Endodermal cell (in vitro differentiated cells): ENCODE measurements around the gene DCAKD. TPM values are rescaled to one million over a fixed set of nuclear protein-coding genes. Genes with fewer than 3 reads are reported as not detected.

ENCODE experiments used
- DNase-seq: peaks from one replicate; pipeline ENCODE4 v3.0.0-alpha.2; 2017
- H3K27ac ChIP-seq: 2 replicates; pipeline ENCODE4 v1.5.1; 2013; ENCODE audit warnings: mild to moderate bottlenecking, low read depth, low read length, moderate library complexity
- H3K27me3 ChIP-seq: 2 replicates; pipeline ENCODE4 v1.6.1; 2013; ENCODE audit warnings: mild to moderate bottlenecking, low read length, moderate library complexity; ENCODE audit not compliant: insufficient read depth, control insufficient read depth, poor library complexity, severe bottlenecking
- H3K36me3 ChIP-seq: 2 replicates; pipeline ENCODE4 v1.7.0; 2013; ENCODE audit warnings: mild to moderate bottlenecking, low read length, moderate library complexity; ENCODE audit not compliant: control insufficient read depth, insufficient read depth
- H3K4me1 ChIP-seq: one replicate; pipeline ENCODE4 v1.7.0; 2013; ENCODE audit warnings: low read length; ENCODE audit not compliant: control insufficient read depth, insufficient read depth
- H3K4me3 ChIP-seq: 2 replicates; pipeline ENCODE4 v1.5.1; 2013; ENCODE audit warnings: mild to moderate bottlenecking, low read length, moderate library complexity
- H3K9ac ChIP-seq: 2 replicates; pipeline ENCODE4 v1.6.1; 2013; ENCODE audit warnings: mild to moderate bottlenecking, low read length, moderate library complexity; ENCODE audit not compliant: poor library complexity, severe bottlenecking; ENCODE audit errors: extremely low read depth
- H3K9me3 ChIP-seq: 2 replicates; pipeline ENCODE4 v1.6.1; 2013; ENCODE audit warnings: mild to moderate bottlenecking, low read length, moderate library complexity; ENCODE audit not compliant: control insufficient read depth
- H3K27ac Mint-ChIP-seq: 2 replicates; pipeline ENCODE4 v1.8.0; 2020; ENCODE audit warnings: mixed read lengths
- H3K27me3 Mint-ChIP-seq: 2 replicates; pipeline ENCODE4 v1.8.0; 2021; ENCODE audit warnings: mild to moderate bottlenecking, mixed read lengths; ENCODE audit not compliant: insufficient read depth
- H3K36me3 Mint-ChIP-seq: 2 replicates; pipeline ENCODE4 v1.8.0; 2020; ENCODE audit warnings: low read depth, mixed read lengths
- H3K4me1 Mint-ChIP-seq: 2 replicates; pipeline ENCODE4 v1.8.0; 2020; ENCODE audit warnings: mixed read lengths
- H3K4me3 Mint-ChIP-seq: 2 replicates; pipeline ENCODE4 v1.8.0; 2020; ENCODE audit warnings: mild to moderate bottlenecking, moderate library complexity, mixed read lengths
- H3K9me3 Mint-ChIP-seq: 2 replicates; pipeline ENCODE4 v1.8.0; 2020; ENCODE audit warnings: mild to moderate bottlenecking, mixed read lengths
- CTCF ChIP-seq: fragments of 200-600 bp; sonication (generic); conservative IDR thresholded peaks from 2 replicates; pipeline ENCODE4 v1.5.0; 2021; ENCODE audit warnings: antibody characterized with exemption, mild to moderate bottlenecking
- WGBS, 2 experiments: methylation state at CpG; one replicate each; pipeline versions ENCODE4 v1.1.5 to v1.1.7; 2013; ENCODE audit warnings: missing lambda C conversion rate in 2 of 2, mixed read lengths in 1 of 2; ENCODE audit not compliant: insufficient coverage in 1 of 2, insufficient read length in 1 of 2; 5-methylcytosine and 5-hydroxymethylcytosine counted together
- total RNA-seq, 2 donors: library from RNA; stranded (reverse); fragmentation: NEBNext Ultra II Directional in 1 of 2; extraction: Animal tissue kit (Norgen Biotek cat#: 25700) in 1 of 2; gene quantifications; 2 replicates in 1 of 2; 3 replicates in 1 of 2; pipeline ENCODE4 v1.2.1, GENCODE V29; 2021

DCAKD gene
- total RNA-seq, 2 donors from 2014 or later, result 54.5 to 69.4 TPM

- Mint-ChIP-seq H3K4me1 (peaks cover 14% of the 10 kb centered on the region), H3K27me3 (peaks cover 5% of the 10 kb centered on the region), H3K36me3 (no peaks in the 10 kb centered on the region), H3K4me3 (no peak overlapping the region), H3K9me3 (no peaks in the 10 kb centered on the region), H3K27ac (no peak overlapping the region)
- peaks cover 3% of the 10 kb centered on the region for H3K4me1 ChIP-seq
- TF ChIP-seq CTCF, result no peak
- H3K9me3 ChIP-seq, result no peaks in the 10 kb centered on the region
- no peak overlapping the region for H3K4me3 ChIP-seq
- H3K27me3 ChIP-seq, result no peaks in the 10 kb centered on the region
- DNase-seq, result peak; percentile 39
- WGBS, 2 experiments, result 90 to 96% methylated on average over 13 to 17 of the region's 17 CpGs
- no peaks in the 10 kb centered on the region for H3K36me3 ChIP-seq
- no peak overlapping the region for H3K9ac ChIP-seq
- H3K27ac ChIP-seq, result no peak overlapping the region
Observed at GRCh38 chr17:44989552-44990138, 61.8 kb downstream of the DCAKD start.

- Histone ChIP-seq H3K27me3 (no peaks in the 10 kb centered on the region), H3K9me3 (no peaks in the 10 kb centered on the region), H3K27ac (peak overlapping the region; percentile 83), H3K4me3 (no peak overlapping the region), H3K4me1 (peaks cover 3% of the 10 kb centered on the region), H3K9ac (no peak overlapping the region), H3K36me3 (no peaks in the 10 kb centered on the region)
- peaks cover 5% of the 10 kb centered on the region for H3K27me3 Mint-ChIP-seq
- no peak for TF ChIP-seq CTCF
- no peak overlapping the region for H3K27ac Mint-ChIP-seq
- H3K9me3 Mint-ChIP-seq, result no peaks in the 10 kb centered on the region
- H3K36me3 Mint-ChIP-seq, result no peaks in the 10 kb centered on the region
- 75 to 84% methylated on average over 29 to 34 of the region's 34 CpGs for WGBS, 2 experiments
- peaks cover 14% of the 10 kb centered on the region for H3K4me1 Mint-ChIP-seq
- no peak for DNase-seq
- peak overlapping the region; percentile 50 for H3K4me3 Mint-ChIP-seq
Observed at GRCh38 chr17:44988044-44988942, 63.1 kb downstream of the DCAKD start.

- Mint-ChIP-seq H3K27ac (no peak overlapping the region), H3K4me1 (peaks cover 6% of the 10 kb centered on the region), H3K36me3 (no peaks in the 10 kb centered on the region), H3K27me3 (peaks cover 14% of the 10 kb centered on the region), H3K9me3 (no peaks in the 10 kb centered on the region), H3K4me3 (no peak overlapping the region)
- Histone ChIP-seq H3K9ac (no peak overlapping the region), H3K27me3 (no peaks in the 10 kb centered on the region), H3K4me1 (peaks cover 6% of the 10 kb centered on the region), H3K4me3 (no peak overlapping the region), H3K9me3 (no peaks in the 10 kb centered on the region), H3K27ac (no peak overlapping the region), H3K36me3 (no peaks in the 10 kb centered on the region)
- DNase-seq, result peak; percentile 64
- TF ChIP-seq CTCF, result no peak
- WGBS, 2 experiments, result 83 to 87% methylated on average over 4 of the region's 4 CpGs
Observed at GRCh38 chr17:44983563-44983962, 67.9 kb downstream of the DCAKD start.
